GM12878 (cell line): Measurements from ENCODE around the gene PROSER2. TPM values are rescaled to one million over a fixed set of nuclear protein-coding genes. Genes with fewer than 3 reads are reported as not detected.

Experiments
- ZBED1 ChIP-seq: IDR thresholded peaks from 2 replicates; pipeline ENCODE4 v1.6.1; 2016; ENCODE audit warnings: borderline replicate concordance
- ZBTB33 ChIP-seq: fragments of 450-650 bp; IDR thresholded peaks from 2 replicates; pipeline ENCODE4 v1.6.1; 2017; ENCODE audit warnings: mild to moderate bottlenecking
- ZBTB4 ChIP-seq: fragments of 450-650 bp; formaldehyde crosslinking; IDR thresholded peaks from 2 replicates; pipeline ENCODE4 v1.4.0; 2022; ENCODE audit warnings: mild to moderate bottlenecking, moderate library complexity
- polyA plus RNA-seq, 11 experiments: library from polyadenylated mRNA; depleted of rRNA in 4 of 11; unstranded in 6 of 11; stranded (reverse) in 5 of 11; fragments of >200 nt; fragmentation: Nextera tagmentation in 4 of 11; fragmentation: Illumina TruSeq in 1 of 11; extraction: Ambion mirVana in 4 of 11; extraction: Trizol in 1 of 11; gene quantifications; 1 replicate in 1 of 11; 2 replicates in 10 of 11; pipeline versions ENCODE4 v1.2.1 to v1.2.3, GENCODE V29; 2011 to 2016; ENCODE audit warnings: inconsistent platforms in 2 of 11, missing spikeins in 2 of 11, low read depth in 1 of 11
- total RNA-seq, 4 experiments: library from RNA; depleted of rRNA in 3 of 4; stranded (reverse); fragments of >200 nt in 3 of 4; fragmentation: Illumina TruSeq in 1 of 4; extraction: Trizol in 1 of 4; gene quantifications; 2 replicates each; pipeline versions ENCODE4 v1.2.1 to v1.2.3, GENCODE V29; 2013 to 2021

Gene PROSER2
- total and polyA plus RNA-seq, 10 of the 15 experiments (the other 5 are each of a cell fraction or from before 2014, with no cell fraction given): 0.04 to 0.25 (median 0.07) TPM; not detected in 6

- TF ChIP-seq ZBTB33 (no peak), ZBED1 (no peak), ZBTB4 (CRISPR knock-in tag) (no peak)
Observed at GRCh38 chr10:11874568-11875493, 51.7 kb downstream of the PROSER2 start (continued).
